ENCODE data around the gene RBCK1. TPM values are rescaled to one million over a fixed set of nuclear protein-coding genes. Genes with fewer than 3 reads are reported as not detected.
"Not testable (repeated sequence)": the region's sequence is repeated elsewhere in the genome, so short reads cannot be mapped to it uniquely, and the experiment has no call there.

Gene RBCK1
- total RNA-seq, 1 donor from 2014 or later: 60.1 TPM

- DNase-seq (ENCODE audit: low spot score): peak; percentile 95
Measured at GRCh38 chr20:462199-462991, 54.3 kb downstream of the RBCK1 start, which contains the start of gene TBC1D20. Gene TBC1D20 (minus strand): TSS chr20:462533. CDS start chr20:462405, 128 bp downstream.

- no peak for DNase-seq (ENCODE audit: low spot score)
Measured at GRCh38 chr20:467755-468154, 59.7 kb downstream of the RBCK1 start.

GRCh38 chr20:469746-470490 is 61.8 kb downstream of the RBCK1 start:
- DNase-seq (ENCODE audit: low spot score): no peak

- no peak for DNase-seq (ENCODE audit: low spot score)
Measured at GRCh38 chr20:472137-472846, 64.2 kb downstream of the RBCK1 start.

- no peak for DNase-seq (ENCODE audit: low spot score)
Measured at GRCh38 chr20:472889-473292, 64.8 kb downstream of the RBCK1 start.

- DNase-seq (ENCODE audit: low spot score): no peak
Measured at GRCh38 chr20:474581-474980, 66.5 kb downstream of the RBCK1 start.

- DNase-seq (ENCODE audit: low spot score): no peak
Measured at GRCh38 chr20:475463-476357, 67.6 kb downstream of the RBCK1 start.

GRCh38 chr20:476561-477249 is 68.6 kb downstream of the RBCK1 start:
- not testable (repeated sequence) for DNase-seq (ENCODE audit: low spot score)

- DNase-seq (ENCODE audit: low spot score): no peak
Measured at GRCh38 chr20:478010-478948, 70.2 kb downstream of the RBCK1 start.

GRCh38 chr20:478949-479429 is 70.9 kb downstream of the RBCK1 start:
- DNase-seq (ENCODE audit: low spot score): no peak

- DNase-seq (ENCODE audit: low spot score): no peak
Measured at GRCh38 chr20:479487-479886, 71.4 kb downstream of the RBCK1 start.

- DNase-seq (ENCODE audit: low spot score): no peak
Measured at GRCh38 chr20:480044-480443, 71.9 kb downstream of the RBCK1 start.

- no peak for DNase-seq (ENCODE audit: low spot score)
Measured at GRCh38 chr20:481167-481566, 73.1 kb downstream of the RBCK1 start.

Other genes starting within 250 kb of the RBCK1 start
- gene DEFB128, start 218.6 kb upstream of the RBCK1 start, total RNA-seq: not detected
- gene DEFB129, start 181.0 kb upstream of the RBCK1 start, total RNA-seq: not detected
- gene DEFB132, start 150.6 kb upstream of the RBCK1 start, total RNA-seq: 1.5 TPM
- gene C20orf96, start 117.5 kb upstream of the RBCK1 start, total RNA-seq: 5.0 TPM
- gene ZCCHC3, start 110.7 kb upstream of the RBCK1 start, total RNA-seq: 9.1 TPM
- 8.5 TPM for gene SOX12, start 82.7 kb upstream of the RBCK1 start, total RNA-seq
- 21.3 TPM for gene NRSN2, start 61.2 kb upstream of the RBCK1 start, total RNA-seq
- 9.4 TPM for gene TRIB3, start 27.5 kb upstream of the RBCK1 start, total RNA-seq
- gene TBC1D20, start 54.2 kb downstream of the RBCK1 start, total RNA-seq: 47.0 TPM
- 132 TPM for gene CSNK2A1, start 135.5 kb downstream of the RBCK1 start, total RNA-seq
- gene TCF15, start 202.0 kb downstream of the RBCK1 start, total RNA-seq: 7.0 TPM
- gene SRXN1, start 244.9 kb downstream of the RBCK1 start, total RNA-seq: 41.5 TPM

Data from mesenteric fat pad (tissue), 1 donor.